Measurements from ENCODE around the gene TMEM19.

TMEM19 gene

DNA sequence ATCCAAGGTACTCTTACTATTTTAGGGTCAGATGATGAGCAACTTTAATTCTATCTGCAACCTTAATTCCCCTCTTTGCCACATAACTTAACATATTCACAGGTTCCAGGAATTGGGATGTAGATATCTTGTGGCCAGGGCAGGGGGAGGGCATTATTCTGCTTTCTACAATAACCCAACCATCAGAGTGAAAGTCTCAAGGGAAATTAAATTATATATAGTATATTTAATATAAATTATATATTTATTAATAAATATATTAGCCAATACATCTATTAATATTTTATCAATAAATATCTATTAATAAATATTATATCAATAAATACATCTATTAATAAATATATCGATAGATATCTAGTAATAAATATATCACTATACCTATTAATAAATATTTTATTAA, 57.1 kb downstream of the TMEM19 start:
- Histone ChIP-seq H3K4me1 (peaks cover 6% of the 10 kb centered on the region; the same call in 1 of the 2 replicates), H3K27me3 (no peaks in the 10 kb centered on the region), H3K36me3 (no peaks in the 10 kb centered on the region), H3K4me3 (ENCODE audit: low read depth, low read length) (no peak overlapping the region), H3K9me3 (no peaks in the 10 kb centered on the region)
- no peak for DNase-seq
- TF ChIP-seq CTCF (IDR thresholded peaks at IDR 0.05; ENCODE audit: low read depth, low read length), result no peak

- no peak for DNase-seq
- Histone ChIP-seq H3K36me3 (no peaks in the 10 kb centered on the region), H3K9me3 (no peaks in the 10 kb centered on the region), H3K27me3 (peaks cover 3% of the 10 kb centered on the region; the same call in 1 of the 2 replicates), H3K4me3 (ENCODE audit: low read depth, low read length) (no peak overlapping the region), H3K4me1 (peaks cover 6% of the 10 kb centered on the region; the same call in 1 of the 2 replicates)
- TF ChIP-seq CTCF (IDR thresholded peaks at IDR 0.05; ENCODE audit: low read depth, low read length), result no peak
Measured at GRCh38 chr12:71744522-71745300, 58.8 kb downstream of the TMEM19 start.

- no peaks in the 10 kb centered on the region for H3K9me3 ChIP-seq
- DNase-seq, result peak; percentile 40
- peak; percentile 82 for TF ChIP-seq CTCF (IDR thresholded peaks at IDR 0.05; ENCODE audit: low read depth, low read length)
- no peak overlapping the region for H3K4me3 ChIP-seq (ENCODE audit: low read depth, low read length)
- peaks cover 6% of the 10 kb centered on the region; the same call in 1 of the 2 replicates for H3K4me1 ChIP-seq
- no peaks in the 10 kb centered on the region for H3K36me3 ChIP-seq
- H3K27me3 ChIP-seq, result peaks cover 3% of the 10 kb centered on the region; the same call in 1 of the 2 replicates
Measured at GRCh38 chr12:71746974-71747611, 61.2 kb downstream of the TMEM19 start.

GRCh38 chr12:71748081-71748850, 62.4 kb downstream of the TMEM19 start:
- no peak overlapping the region for H3K4me3 ChIP-seq (ENCODE audit: low read depth, low read length)
- DNase-seq, result no peak
- no peaks in the 10 kb centered on the region for H3K36me3 ChIP-seq
- no peaks in the 10 kb centered on the region for H3K4me1 ChIP-seq
- TF ChIP-seq CTCF (IDR thresholded peaks at IDR 0.05; ENCODE audit: low read depth, low read length), result no peak
- no peaks in the 10 kb centered on the region for H3K9me3 ChIP-seq
- peaks cover 3% of the 10 kb centered on the region; the same call in 1 of the 2 replicates for H3K27me3 ChIP-seq

GRCh38 chr12:71749666-71750065, 63.8 kb downstream of the TMEM19 start:
- Histone ChIP-seq H3K36me3 (no peaks in the 10 kb centered on the region), H3K4me3 (ENCODE audit: low read depth, low read length) (no peak overlapping the region), H3K4me1 (peaks cover 3% of the 10 kb centered on the region; the same call in 1 of the 2 replicates), H3K27me3 (peaks cover 3% of the 10 kb centered on the region; the same call in 1 of the 2 replicates), H3K9me3 (no peaks in the 10 kb centered on the region)
- DNase-seq, result no peak
- TF ChIP-seq CTCF (IDR thresholded peaks at IDR 0.05; ENCODE audit: low read depth, low read length), result no peak

Data from BE2C (cell line).